ENCODE measurements around the gene TMEM132D. TPM values are rescaled to one million over a fixed set of nuclear protein-coding genes. Genes with fewer than 3 reads are reported as not detected.

TMEM132D gene
- total RNA-seq, 1 donor from 2014 or later: not detected

DNA sequence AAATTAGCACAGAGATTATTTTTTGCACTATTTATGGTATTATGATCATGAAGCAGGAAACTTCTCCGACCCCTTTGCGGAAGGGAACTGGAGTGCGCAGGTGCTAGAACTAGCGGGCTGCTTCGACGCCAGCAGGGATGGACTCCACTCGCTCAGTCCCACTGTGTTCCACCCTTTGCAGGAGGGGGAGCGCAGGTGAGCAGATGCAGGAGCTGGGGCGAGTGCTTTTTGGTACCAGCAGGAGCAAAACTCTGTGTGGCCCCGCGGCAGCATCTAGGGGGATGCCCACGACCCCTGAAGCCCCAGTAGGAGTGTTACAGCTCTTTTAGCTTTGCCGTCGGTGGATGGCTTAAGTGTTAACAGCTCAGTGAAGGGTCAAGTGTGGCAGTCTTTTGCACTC is 113.9 kb downstream of the TMEM132D start:
- no peak for DNase-seq (ENCODE audit: low spot score)
- intact Hi-C loops (cut with micrococcal nuclease): no loop called here
- H3K27ac Mint-ChIP-seq: no peak overlapping the region
- no peaks in the 10 kb centered on the region for H3K4me1 Mint-ChIP-seq (ENCODE audit: low read depth)
- H3K36me3 Mint-ChIP-seq (ENCODE audit: low read depth): no peaks in the 10 kb centered on the region
- H3K4me3 Mint-ChIP-seq: no peak overlapping the region
- H3K9me3 Mint-ChIP-seq: peaks cover 10% of the 10 kb centered on the region
- H3K27me3 Mint-ChIP-seq (ENCODE audit: insufficient read depth): no peaks in the 10 kb centered on the region

DNA sequence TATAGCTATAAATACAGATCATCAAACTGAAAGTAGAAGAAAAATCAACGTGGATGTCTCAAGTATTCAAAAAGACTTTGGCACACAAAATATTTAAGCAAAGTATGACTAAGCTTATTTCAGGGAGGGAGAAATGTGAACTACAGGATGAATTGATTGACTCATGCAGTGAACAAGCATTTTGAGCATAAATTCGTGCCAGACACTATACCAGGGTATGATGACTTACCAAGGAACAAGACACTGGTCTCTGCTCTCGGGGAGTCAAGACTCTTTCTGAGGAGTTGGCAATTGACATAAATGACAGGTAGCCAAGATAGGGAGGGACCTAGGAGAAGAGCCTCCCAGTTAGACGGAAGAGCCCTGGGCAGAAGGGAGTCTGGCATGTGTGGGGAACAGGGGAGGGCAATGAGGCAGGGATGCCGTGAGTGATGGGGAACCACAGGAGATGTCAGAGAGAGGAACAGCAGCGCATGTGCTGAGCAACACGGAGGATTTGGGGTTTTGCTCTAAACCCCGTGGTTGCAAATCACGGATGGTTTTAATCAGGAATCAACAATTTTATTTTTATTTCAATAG is 115.2 kb downstream of the TMEM132D start:
- Mint-ChIP-seq H3K27ac (no peak overlapping the region), H3K4me1 (ENCODE audit: low read depth) (no peaks in the 10 kb centered on the region), H3K9me3 (peaks cover 13% of the 10 kb centered on the region), H3K27me3 (ENCODE audit: insufficient read depth) (no peaks in the 10 kb centered on the region), H3K36me3 (ENCODE audit: low read depth) (no peaks in the 10 kb centered on the region), H3K4me3 (no peak overlapping the region)
- intact Hi-C loops (cut with micrococcal nuclease): no loop called here
- no peak for DNase-seq (ENCODE audit: low spot score)

DNA sequence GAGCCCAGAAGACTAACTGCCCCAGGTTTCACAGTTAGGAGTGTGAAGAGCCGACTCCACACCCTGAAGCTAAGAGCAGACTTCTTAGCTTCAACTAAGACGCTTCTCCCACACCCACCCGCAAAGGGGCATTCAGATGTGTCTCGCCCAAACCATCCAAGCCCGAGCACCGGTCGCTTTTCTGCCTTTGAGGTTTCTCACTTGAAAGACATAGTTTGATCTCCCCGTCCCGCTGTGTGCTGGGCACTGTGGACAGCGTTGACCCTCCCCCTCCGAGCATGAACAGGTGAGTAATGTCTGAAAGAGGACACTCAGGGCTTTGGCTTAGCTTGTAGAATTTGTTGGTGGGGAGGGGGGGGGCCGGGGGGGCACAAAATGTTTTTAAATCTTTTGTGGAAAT is 123.8 kb downstream of the TMEM132D start:
- DNase-seq (ENCODE audit: low spot score): no peak
- no peak overlapping the region for H3K27ac Mint-ChIP-seq
- no peak overlapping the region for H3K4me3 Mint-ChIP-seq
- H3K4me1 Mint-ChIP-seq (ENCODE audit: low read depth): no peaks in the 10 kb centered on the region
- H3K9me3 Mint-ChIP-seq: peaks cover 18% of the 10 kb centered on the region
- intact Hi-C loops (cut with micrococcal nuclease): no loop called here
- no peaks in the 10 kb centered on the region for H3K36me3 Mint-ChIP-seq (ENCODE audit: low read depth)
- no peaks in the 10 kb centered on the region for H3K27me3 Mint-ChIP-seq (ENCODE audit: insufficient read depth)

DNA sequence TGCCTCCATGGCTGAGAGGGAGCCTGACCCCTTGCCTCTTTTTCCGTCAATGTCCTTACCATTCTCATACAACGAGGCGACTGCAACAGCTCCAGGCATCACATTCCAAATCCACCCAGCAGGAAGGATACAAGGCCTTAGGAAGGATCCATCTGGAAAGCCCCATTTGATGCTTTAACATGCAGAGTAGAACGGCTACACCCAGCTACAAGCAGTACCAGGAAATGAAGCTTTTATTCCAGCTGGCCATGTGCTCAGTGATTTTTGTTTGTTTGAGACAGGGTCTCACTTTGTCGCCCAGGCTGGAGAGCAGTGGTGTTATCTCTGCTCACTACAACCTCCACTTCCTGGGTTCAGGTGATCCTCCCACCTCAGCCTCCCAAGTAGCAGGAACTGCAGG is 124.8 kb downstream of the TMEM132D start:
- no peak for DNase-seq (ENCODE audit: low spot score)
- no peaks in the 10 kb centered on the region for H3K27me3 Mint-ChIP-seq (ENCODE audit: insufficient read depth)
- no peak overlapping the region for H3K4me3 Mint-ChIP-seq
- H3K27ac Mint-ChIP-seq: no peak overlapping the region
- H3K36me3 Mint-ChIP-seq (ENCODE audit: low read depth): no peaks in the 10 kb centered on the region
- intact Hi-C loops (cut with micrococcal nuclease): no loop called here
- H3K4me1 Mint-ChIP-seq (ENCODE audit: low read depth): no peaks in the 10 kb centered on the region
- peaks cover 23% of the 10 kb centered on the region for H3K9me3 Mint-ChIP-seq

DNA sequence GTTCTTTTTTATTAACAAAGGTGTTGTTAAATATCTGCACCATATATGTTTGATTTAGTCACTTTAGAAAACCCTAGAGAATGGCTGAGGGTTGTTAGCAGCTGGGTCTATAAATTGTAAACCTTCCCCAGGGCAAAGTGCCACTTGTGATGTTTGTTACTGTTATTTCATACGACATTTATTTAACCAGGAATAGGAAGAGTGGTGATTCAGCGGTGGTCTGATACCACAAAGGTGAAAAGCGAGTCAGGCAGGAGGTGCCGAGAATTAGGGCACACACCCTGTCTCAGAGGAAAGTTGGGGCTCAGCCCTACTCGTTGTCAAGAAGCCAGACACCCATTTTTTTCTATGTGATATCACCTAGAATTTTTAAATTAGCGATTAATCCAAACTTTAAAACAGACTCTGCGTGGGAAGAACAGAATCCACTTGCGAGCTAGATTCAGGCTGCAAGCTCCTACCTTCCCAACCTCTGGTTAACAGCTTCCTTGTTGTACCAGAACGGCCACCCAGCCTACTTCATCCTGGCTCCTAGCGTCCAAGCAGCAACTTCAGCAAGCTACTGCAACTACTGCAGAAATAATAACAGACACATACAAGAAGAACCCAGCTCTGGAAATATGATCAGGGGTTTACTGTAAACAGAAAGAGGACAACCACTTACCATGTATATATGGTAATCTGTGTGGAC is 126.7 kb downstream of the TMEM132D start:
- no peaks in the 10 kb centered on the region for H3K36me3 Mint-ChIP-seq (ENCODE audit: low read depth)
- no peaks in the 10 kb centered on the region for H3K27me3 Mint-ChIP-seq (ENCODE audit: insufficient read depth)
- intact Hi-C loops (cut with micrococcal nuclease): no loop called here
- no peaks in the 10 kb centered on the region for H3K4me1 Mint-ChIP-seq (ENCODE audit: low read depth)
- peaks cover 31% of the 10 kb centered on the region for H3K9me3 Mint-ChIP-seq
- no peak overlapping the region for H3K4me3 Mint-ChIP-seq
- no peak for DNase-seq (ENCODE audit: low spot score)
- H3K27ac Mint-ChIP-seq: no peak overlapping the region

DNA sequence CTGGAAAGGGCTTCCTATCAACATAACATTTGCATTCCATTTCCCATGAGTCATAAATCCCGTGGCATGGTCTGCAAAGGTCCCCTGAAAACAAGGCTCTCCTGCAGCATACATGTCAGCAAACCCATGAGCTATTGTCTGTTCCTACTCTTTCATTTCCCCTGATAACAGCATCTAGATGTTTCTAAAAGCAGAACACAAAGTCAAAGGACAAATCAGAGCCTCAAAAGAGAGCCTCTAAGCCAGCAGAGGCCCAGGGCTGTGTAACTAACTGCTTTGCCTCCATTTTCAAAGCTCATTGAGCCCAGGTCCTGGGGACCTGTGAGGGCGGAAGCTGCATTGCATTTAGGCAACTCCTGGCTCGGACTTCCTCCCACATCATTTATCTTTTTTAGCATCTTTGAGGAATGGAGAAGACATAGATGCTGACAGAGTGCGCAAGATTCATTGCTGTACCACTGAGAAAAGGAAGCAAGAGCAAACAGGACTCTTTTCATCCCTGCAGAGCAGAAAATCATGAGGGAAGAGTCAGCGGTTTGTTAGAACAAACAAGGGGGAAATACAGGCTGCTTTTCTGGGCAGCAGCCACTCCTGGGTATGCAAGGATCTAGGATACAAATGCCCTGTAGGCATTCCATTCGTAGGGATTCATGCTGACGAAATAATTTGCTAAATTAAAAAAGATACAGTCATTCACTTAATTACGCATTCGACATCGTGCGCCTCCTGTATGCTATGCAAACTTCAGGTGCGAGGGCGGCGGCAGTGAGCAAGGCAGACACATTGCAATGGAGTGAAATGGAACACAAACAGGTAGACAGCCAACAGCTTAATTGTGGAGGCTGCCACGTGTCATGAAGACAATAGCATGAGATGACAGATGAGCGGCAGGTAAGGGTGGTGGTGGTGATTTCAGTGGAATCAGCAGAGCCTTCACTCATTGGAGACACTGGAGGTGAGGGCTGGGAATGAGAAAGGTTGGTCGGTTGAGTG is 131.0 kb downstream of the TMEM132D start:
- intact Hi-C loops (cut with micrococcal nuclease): no loop called here
- no peak for DNase-seq (ENCODE audit: low spot score)
- no peaks in the 10 kb centered on the region for H3K27me3 Mint-ChIP-seq (ENCODE audit: insufficient read depth)
- no peaks in the 10 kb centered on the region for H3K36me3 Mint-ChIP-seq (ENCODE audit: low read depth)
- no peak overlapping the region for H3K27ac Mint-ChIP-seq
- H3K9me3 Mint-ChIP-seq: peaks cover 30% of the 10 kb centered on the region
- H3K4me1 Mint-ChIP-seq (ENCODE audit: low read depth): no peaks in the 10 kb centered on the region
- no peak overlapping the region for H3K4me3 Mint-ChIP-seq

DNA sequence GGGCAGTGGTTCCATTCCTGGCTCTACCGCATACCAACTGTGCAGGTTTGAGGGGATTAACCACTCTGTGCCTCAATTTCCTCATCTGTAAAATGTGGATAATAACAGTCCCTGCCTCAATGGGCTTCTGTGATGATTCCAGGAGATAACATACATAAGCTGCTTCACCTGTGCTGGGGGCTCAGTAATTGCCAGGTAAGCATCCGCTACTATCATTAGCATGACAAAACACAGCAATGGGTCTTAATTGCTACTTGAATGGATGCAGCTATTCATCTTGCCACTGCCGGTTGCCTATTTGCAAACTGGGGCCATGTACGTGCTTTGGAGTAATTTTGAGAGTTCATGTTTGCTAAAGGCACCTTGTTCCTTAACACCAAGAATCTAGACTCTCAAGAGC is 132.6 kb downstream of the TMEM132D start:
- intact Hi-C loops (cut with micrococcal nuclease): no loop called here
- no peak overlapping the region for H3K27ac Mint-ChIP-seq

DNA sequence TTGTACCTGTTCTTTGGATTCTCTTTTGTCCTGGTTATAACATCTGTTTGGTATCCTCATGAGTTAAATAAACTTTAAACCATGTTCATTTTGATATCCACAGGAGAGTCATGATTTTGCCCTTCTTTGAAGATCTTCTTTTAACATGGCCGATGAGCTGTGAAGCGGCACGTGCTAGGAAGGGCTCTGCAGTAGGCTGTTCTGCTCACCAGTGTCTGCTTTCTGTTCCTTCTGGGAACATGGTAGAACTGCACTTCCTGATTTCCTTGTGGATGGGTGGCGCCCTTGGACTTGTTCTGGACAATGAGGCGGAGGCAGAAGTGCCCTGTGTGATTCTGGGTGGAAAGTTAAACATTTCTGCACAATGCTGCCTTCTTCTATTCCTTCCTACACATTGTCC is 138.1 kb downstream of the TMEM132D start:
- H3K9me3 Mint-ChIP-seq: peaks cover 46% of the 10 kb centered on the region
- H3K4me3 Mint-ChIP-seq: no peak overlapping the region
- no peaks in the 10 kb centered on the region for H3K4me1 Mint-ChIP-seq (ENCODE audit: low read depth)
- no peaks in the 10 kb centered on the region for H3K36me3 Mint-ChIP-seq (ENCODE audit: low read depth)
- intact Hi-C loops (cut with micrococcal nuclease): no loop called here
- H3K27ac Mint-ChIP-seq: no peak overlapping the region
- no peak for DNase-seq (ENCODE audit: low spot score)
- H3K27me3 Mint-ChIP-seq (ENCODE audit: insufficient read depth): no peaks in the 10 kb centered on the region

More for the DNA sequence above, 132.6 kb downstream of the TMEM132D start:
- H3K27me3 Mint-ChIP-seq (ENCODE audit: insufficient read depth): no peaks in the 10 kb centered on the region
- no peaks in the 10 kb centered on the region for H3K4me1 Mint-ChIP-seq (ENCODE audit: low read depth)
- H3K9me3 Mint-ChIP-seq: peaks cover 40% of the 10 kb centered on the region
- no peak overlapping the region for H3K4me3 Mint-ChIP-seq
- H3K36me3 Mint-ChIP-seq (ENCODE audit: low read depth): no peaks in the 10 kb centered on the region
- DNase-seq (ENCODE audit: low spot score): no peak

DNA sequence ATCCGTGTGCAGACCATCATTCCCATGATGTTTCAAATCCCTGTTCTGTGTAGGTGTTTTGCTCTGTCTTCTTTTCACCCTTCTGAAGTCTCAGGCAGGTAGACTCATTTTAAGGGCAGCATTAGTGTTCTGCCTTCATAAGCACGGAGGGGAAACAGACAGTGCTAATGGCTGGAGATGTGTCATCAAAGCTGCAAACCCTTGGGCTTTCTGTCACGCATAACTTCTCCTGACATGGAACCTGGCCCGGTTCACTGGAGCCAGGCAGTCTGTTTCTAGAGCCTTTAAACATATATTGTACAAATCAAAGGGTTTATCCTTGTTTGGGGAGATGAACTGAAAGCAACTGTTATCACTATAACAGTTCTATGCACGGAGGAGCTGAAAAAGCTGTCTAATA is 141.4 kb downstream of the TMEM132D start:
- DNase-seq (ENCODE audit: low spot score): no peak
- no peaks in the 10 kb centered on the region for H3K36me3 Mint-ChIP-seq (ENCODE audit: low read depth)
- H3K4me1 Mint-ChIP-seq (ENCODE audit: low read depth): no peaks in the 10 kb centered on the region
- intact Hi-C loops (cut with micrococcal nuclease): no loop called here
- peaks cover 35% of the 10 kb centered on the region for H3K9me3 Mint-ChIP-seq
- H3K27ac Mint-ChIP-seq: no peak overlapping the region
- no peak overlapping the region for H3K4me3 Mint-ChIP-seq
- no peaks in the 10 kb centered on the region for H3K27me3 Mint-ChIP-seq (ENCODE audit: insufficient read depth)

DNA sequence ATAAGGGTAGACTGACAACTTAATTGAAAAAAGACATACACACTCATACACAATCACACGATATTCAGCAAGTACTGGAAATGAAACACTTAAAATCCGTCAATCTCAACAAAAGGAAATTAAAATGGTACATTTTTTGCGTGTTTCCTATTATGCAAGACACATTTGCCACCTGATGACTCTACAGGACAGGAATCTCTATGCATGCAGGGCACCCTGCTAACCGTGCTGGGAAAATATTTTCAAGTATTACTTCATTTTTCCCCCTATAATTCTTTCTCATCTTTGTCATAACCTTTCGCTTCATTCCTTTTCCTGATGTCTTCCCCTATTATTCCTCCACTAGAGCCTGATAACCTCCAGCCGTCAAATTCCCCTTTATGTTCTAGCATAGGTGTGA is 150.2 kb downstream of the TMEM132D start:
- intact Hi-C loops (cut with micrococcal nuclease): no loop called here
- Mint-ChIP-seq H3K36me3 (ENCODE audit: low read depth) (no peaks in the 10 kb centered on the region), H3K27me3 (ENCODE audit: insufficient read depth) (no peaks in the 10 kb centered on the region), H3K4me3 (no peak overlapping the region), H3K4me1 (ENCODE audit: low read depth) (no peaks in the 10 kb centered on the region), H3K9me3 (no peaks in the 10 kb centered on the region), H3K27ac (no peak overlapping the region)
- no peak for DNase-seq (ENCODE audit: low spot score)

DNA sequence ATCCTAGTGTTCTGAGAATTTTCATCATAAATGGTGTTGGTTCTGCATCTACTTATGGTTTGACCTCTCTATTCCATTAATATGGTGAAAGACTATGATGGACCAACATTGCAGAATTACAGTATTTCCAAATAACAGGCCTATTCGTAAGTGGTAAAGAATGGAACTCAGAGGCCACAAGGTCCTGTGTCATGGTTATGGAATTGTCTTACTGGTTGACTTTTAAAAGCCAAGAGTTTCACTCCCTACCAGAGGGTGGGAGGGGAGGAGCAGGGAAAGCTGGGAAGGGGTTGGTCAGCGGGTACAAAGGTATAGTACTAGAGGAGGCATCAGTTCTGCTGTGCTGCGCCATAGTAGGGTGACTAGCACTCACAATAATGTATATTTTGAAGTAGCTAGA is 153.4 kb downstream of the TMEM132D start:
- Mint-ChIP-seq H3K27ac (no peak overlapping the region), H3K4me3 (no peak overlapping the region), H3K36me3 (ENCODE audit: low read depth) (no peaks in the 10 kb centered on the region), H3K4me1 (ENCODE audit: low read depth) (no peaks in the 10 kb centered on the region), H3K27me3 (ENCODE audit: insufficient read depth) (no peaks in the 10 kb centered on the region), H3K9me3 (no peaks in the 10 kb centered on the region)
- intact Hi-C loops (cut with micrococcal nuclease): no loop called here
- DNase-seq (ENCODE audit: low spot score): no peak

DNA sequence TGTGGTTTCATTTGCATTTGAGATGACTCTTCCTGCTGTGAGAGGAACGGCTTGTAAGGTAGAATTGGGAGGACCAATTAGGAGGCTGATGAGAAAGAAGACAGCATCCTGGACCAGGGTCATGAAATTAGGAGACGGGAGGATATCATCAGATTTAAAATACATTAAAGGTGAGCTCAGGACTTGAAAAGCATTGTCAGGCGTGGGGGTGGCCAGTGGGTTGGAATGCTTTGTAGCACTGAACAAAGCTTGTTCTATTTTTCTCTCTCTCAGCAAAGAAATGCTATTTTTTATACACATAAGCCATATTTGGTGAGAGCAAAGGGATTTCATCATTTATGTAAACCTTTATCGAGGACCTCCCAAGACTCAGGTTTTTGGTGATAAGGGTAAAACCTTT is 157.5 kb downstream of the TMEM132D start:
- H3K9me3 Mint-ChIP-seq: peaks cover 3% of the 10 kb centered on the region
- no peak overlapping the region for H3K4me3 Mint-ChIP-seq
- no peaks in the 10 kb centered on the region for H3K4me1 Mint-ChIP-seq (ENCODE audit: low read depth)
- DNase-seq (ENCODE audit: low spot score): no peak
- H3K36me3 Mint-ChIP-seq (ENCODE audit: low read depth): no peaks in the 10 kb centered on the region
- H3K27ac Mint-ChIP-seq: no peak overlapping the region
- intact Hi-C loops (cut with micrococcal nuclease): no loop called here
- H3K27me3 Mint-ChIP-seq (ENCODE audit: insufficient read depth): no peaks in the 10 kb centered on the region

DNA sequence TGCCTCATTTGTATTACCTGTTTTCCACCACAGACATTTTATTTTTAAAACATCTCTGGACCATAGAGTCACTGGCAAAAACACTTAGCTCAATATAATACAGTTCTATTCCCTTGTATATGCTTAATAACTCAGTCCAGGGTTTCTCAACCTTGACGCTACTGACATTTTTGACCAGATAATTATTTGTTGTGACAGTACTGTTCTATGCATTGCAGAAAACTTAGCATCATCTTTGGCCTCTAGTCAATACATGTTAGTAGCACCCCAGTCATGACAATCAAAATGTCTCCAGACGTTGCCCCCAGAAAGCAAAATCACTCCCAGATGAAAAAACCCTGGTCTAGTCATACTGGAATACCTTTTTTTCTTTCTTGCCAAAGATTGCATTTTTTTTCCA is 174.7 kb downstream of the TMEM132D start:
- intact Hi-C loops (cut with micrococcal nuclease): no loop called here
- peaks cover 22% of the 10 kb centered on the region for H3K9me3 Mint-ChIP-seq
- DNase-seq (ENCODE audit: low spot score): no peak
- H3K36me3 Mint-ChIP-seq (ENCODE audit: low read depth): no peaks in the 10 kb centered on the region
- no peak overlapping the region for H3K4me3 Mint-ChIP-seq
- no peaks in the 10 kb centered on the region for H3K27me3 Mint-ChIP-seq (ENCODE audit: insufficient read depth)
- H3K27ac Mint-ChIP-seq: no peak overlapping the region
- no peaks in the 10 kb centered on the region for H3K4me1 Mint-ChIP-seq (ENCODE audit: low read depth)

Data from activated T-helper 1 cell treated with anti-CD3 and anti-CD28 coated beads, Interleukin-12 subunit alpha, Interleukin-12 subunit beta, Interleukin-2, Interleukin-4 antibody, amounts not matched to agents 30 ng/mL and 10 ng/mL and 1 ng/mL, durations not matched to agents 14 hours and 24 hours and 36 hours (primary cell).